Lower leg skin (tissue), 4 donors: ENCODE results near the gene NUTM1. TPM values are rescaled to one million over a fixed set of nuclear protein-coding genes. Genes with fewer than 3 reads are reported as not detected.

Experiments used
- DNase-seq, 2 donors: peaks; one replicate each; pipeline ENCODE4 v3.0.0-alpha.2; 2019; ENCODE audit warnings: low spot score in 2 of 2
- H3K4me3 ChIP-seq: fragments of 200-600 bp; sonication (generic); 2 replicates; pipeline ENCODE4 v1.5.1; 2017; ENCODE audit warnings: mild to moderate bottlenecking, low read depth; ENCODE audit not compliant: poor library complexity, severe bottlenecking
- CTCF ChIP-seq, 3 donors: fragments of 450-650 bp; IDR thresholded peaks; one replicate each; pipeline ENCODE4 v1.5.1; 2016; ENCODE audit warnings: antibody characterized with exemption in 3 of 3, mild to moderate bottlenecking in 3 of 3, moderate library complexity in 2 of 3
- POLR2A ChIP-seq, 2 donors: fragments of 450-650 bp; IDR thresholded peaks; one replicate each; pipeline ENCODE4 v1.6.1; 2016 to 2017; ENCODE audit warnings: antibody characterized with exemption in 2 of 2, mild to moderate bottlenecking in 1 of 2, moderate library complexity in 1 of 2
- WGBS, 2 donors: methylation state at CpG; one replicate each; pipeline ENCODE4 v1.1.5; 2018; 5-methylcytosine and 5-hydroxymethylcytosine counted together
- intact Hi-C: fragments of 100-400 bp; cut with DNase I; formaldehyde crosslinking; loops from one replicate; pipeline ENCODE4 v1.15.0; 2023; ENCODE audit warnings: low total_unique reads
- total RNA-seq, 4 donors: library from RNA; depleted of rRNA; stranded (reverse); fragments of >200 nt; gene quantifications; one replicate each; pipeline ENCODE4 v1.1.0, GENCODE V29; 2016

Gene NUTM1
- total RNA-seq, 4 donors from 2014 or later: not detected

- H3K4me3 ChIP-seq: no peak overlapping the region
- intact Hi-C loops: no loop called here
- TF ChIP-seq CTCF (IDR thresholded peaks at IDR 0.05): no peak
- TF ChIP-seq POLR2A (IDR thresholded peaks at IDR 0.05): no peak
- DNase-seq: no peak
- 84 to 87% methylated on average over 3 of the region's 3 CpGs for WGBS, 2 donors
These were observed 28.3 kb upstream of the NUTM1 start for GRCh38 chr15:34314491-34315490.

GRCh38 chr15:34318277-34319079 is 24.6 kb upstream of the NUTM1 start:
- peak overlapping the region; percentile 4 for H3K4me3 ChIP-seq
- intact Hi-C loops: no loop called here
- no peak for TF ChIP-seq POLR2A (IDR thresholded peaks at IDR 0.05)
- no peak for TF ChIP-seq CTCF (IDR thresholded peaks at IDR 0.05)
- WGBS, 2 donors: 2 to 7% methylated on average over 10 of the region's 10 CpGs
- DNase-seq: peak in 1 of 2 donors; percentile 83

GRCh38 chr15:34323217-34323616 is 19.9 kb upstream of the NUTM1 start:
- TF ChIP-seq POLR2A (IDR thresholded peaks at IDR 0.05): no peak
- TF ChIP-seq CTCF (IDR thresholded peaks at IDR 0.05): no peak
- 96 to 98% methylated on average over 10 of the region's 10 CpGs for WGBS, 2 donors
- H3K4me3 ChIP-seq: no peak overlapping the region
- no peak for DNase-seq
- intact Hi-C loops: no loop called here

GRCh38 chr15:34324933-34325332 is 18.2 kb upstream of the NUTM1 start:
- 92 to 98% methylated on average over 1 of the region's 1 CpG for WGBS, 2 donors
- TF ChIP-seq CTCF (IDR thresholded peaks at IDR 0.05): no peak
- no peak for TF ChIP-seq POLR2A (IDR thresholded peaks at IDR 0.05)
- intact Hi-C loops: no loop called here

GRCh38 chr15:34325368-34325767 is 17.7 kb upstream of the NUTM1 start:
- no peak for DNase-seq
- intact Hi-C loops: no loop called here
- TF ChIP-seq POLR2A (IDR thresholded peaks at IDR 0.05) (no peak), CTCF (IDR thresholded peaks at IDR 0.05) (no peak)
- no peak overlapping the region for H3K4me3 ChIP-seq

More at GRCh38 chr15:34324933-34325332, 18.2 kb upstream of the NUTM1 start:
- DNase-seq: no peak
- H3K4me3 ChIP-seq: no peak overlapping the region
